NCI-H187 (cell line): Measurements from ENCODE around the gene DENND1A.

Experiments
- DNase-seq, 2 experiments: peaks; one replicate each; lab custom pipeline; 2025; lab: John Stamatoyannopoulos, UW

DENND1A gene

DNA sequence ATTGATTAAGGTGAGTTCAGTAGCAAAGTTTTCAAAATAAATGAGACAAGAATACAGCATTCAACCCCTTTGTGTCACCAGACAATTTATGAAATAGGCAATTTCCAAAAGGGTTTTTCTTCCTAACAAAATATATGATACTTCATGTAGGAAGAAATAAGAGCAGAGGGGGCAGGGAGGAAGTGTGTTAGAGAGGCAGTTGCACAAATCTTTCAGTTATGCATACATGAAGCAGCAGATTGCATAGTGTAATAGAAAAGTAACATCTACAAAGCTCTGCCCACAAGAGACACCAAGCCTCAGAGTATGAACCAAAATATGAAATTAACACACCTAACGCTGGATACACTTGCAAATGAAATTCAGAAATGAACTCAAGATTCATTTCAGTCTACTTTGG is 157.0 kb downstream of the DENND1A start:
- no peak for DNase-seq

DNA sequence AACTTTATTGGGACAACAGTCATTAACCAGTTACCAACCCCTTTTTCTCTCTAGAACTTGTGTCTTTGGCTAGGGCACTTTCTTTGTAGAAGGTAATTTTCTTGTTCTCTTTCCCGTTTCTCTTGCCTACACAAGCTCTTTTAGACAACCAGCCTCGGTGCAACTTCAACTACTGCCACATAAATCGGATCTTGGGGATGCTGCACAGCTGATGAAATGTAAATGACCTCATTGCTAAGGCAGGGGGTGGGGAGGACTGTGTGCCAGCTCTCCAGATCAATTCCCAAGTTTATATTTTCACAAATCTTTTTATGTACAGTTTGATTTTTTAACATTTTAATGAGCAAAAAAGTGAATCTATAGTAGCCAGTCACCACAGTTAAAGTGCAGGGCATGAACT is 157.6 kb downstream of the DENND1A start:
- DNase-seq = no peak

GRCh38 chr9:123771690-123772089 is 158.2 kb downstream of the DENND1A start:
- no peak for DNase-seq

DNA sequence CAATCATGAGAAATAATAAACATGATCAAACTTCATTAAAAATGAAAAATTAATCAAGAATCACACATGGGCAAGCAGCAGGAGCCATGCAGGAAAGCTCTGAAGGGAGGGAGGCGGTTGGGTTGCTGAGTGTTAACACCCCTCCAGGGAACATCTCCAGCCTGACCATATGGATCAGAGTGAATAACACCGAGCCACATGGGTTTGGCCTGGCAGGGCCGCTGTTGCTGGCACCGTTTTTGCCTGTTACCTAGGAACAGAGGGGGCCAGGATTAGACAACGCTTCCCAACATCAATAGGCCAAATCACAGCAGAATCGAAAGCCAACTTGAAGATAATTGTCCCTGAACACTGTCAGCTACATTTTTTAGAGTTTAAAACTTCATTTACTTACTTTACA is 160.2 kb downstream of the DENND1A start:
- no peak for DNase-seq

DNA sequence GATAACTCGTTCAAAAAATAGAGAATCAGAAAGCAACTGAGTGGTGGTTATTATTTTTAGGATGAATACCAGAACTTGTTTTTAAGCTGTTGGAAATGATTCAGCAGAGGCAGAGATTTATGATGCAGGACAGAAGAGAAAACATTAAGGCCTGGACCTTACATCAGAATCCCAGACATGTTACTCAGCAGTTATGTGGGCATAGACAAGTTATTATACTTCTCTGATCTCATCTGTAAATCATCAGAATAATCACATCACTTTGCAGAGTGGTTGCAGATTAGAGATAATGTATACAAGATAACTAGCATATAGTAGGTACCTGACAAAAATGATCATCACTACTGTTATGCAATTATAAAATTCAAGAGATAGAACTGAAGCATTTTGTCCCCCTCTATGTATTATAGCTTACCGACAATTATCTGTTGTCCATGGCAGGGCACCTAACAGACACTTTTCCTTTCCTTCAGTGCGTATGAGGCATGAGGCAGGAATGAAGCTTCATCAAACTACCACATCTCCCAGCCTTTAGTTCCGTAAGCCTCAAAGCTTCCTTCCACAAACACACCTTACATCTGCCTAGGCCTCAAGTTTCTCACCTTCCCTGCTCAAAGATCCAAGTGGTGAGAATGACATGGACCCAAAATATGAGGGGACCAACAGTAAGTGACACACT is 165.9 kb downstream of the DENND1A start:
- DNase-seq = no peak

DNA sequence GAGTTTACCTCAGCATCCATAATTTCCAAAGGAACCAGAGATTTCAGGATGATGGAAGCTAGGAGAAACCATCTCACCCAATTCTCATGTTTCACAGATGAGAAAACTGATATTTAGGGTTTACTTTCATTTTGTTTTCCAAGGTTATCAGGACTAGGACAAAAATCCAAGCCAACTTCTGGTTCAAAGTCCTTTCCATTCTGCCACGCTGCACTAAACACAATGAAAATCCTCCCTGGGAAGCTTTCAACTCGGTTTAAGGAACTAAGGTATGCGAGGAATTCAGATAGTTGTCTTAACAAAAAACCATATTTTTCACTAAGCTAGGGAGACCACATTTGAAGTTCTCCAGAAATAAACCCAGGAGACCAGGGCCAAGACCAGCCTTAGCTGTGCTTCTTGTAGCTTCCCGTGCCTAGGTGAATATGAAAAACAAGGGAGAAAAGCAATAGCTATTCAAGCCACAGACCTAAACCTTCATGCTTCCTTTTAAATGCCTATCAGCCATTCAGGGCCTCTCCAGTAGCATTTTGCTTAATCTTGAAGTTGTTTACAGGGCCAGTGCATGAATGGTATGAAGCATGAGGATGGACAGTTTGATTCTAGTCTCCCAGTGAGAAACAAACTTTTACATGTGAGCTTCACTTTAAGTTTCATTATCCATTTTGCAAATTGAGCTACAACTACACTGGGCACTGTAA is 167.9 kb downstream of the DENND1A start:
- DNase-seq = no peak

- no peak for DNase-seq
Measured at GRCh38 chr9:123757960-123758359, 172.0 kb downstream of the DENND1A start.

DNA sequence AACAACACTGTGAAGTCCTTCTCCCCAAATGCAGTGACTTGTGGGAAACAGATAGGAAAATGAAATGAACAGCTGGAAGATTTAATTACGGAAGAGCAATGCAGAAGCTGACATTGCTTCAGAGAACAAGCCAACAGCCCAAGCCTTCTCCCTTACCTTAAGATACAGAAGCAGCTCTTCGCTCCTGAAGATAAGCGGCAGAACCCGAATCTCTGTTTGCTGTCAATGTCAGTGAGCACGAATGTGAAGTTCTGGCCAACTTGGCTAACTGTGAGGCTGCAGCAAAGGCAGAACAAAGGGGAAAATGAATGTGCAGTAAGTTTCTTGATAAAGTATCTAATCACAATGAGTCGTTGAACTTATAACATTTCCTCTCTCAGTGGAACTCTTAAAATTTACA is 172.4 kb downstream of the DENND1A start:
- DNase-seq = no peak

DNA sequence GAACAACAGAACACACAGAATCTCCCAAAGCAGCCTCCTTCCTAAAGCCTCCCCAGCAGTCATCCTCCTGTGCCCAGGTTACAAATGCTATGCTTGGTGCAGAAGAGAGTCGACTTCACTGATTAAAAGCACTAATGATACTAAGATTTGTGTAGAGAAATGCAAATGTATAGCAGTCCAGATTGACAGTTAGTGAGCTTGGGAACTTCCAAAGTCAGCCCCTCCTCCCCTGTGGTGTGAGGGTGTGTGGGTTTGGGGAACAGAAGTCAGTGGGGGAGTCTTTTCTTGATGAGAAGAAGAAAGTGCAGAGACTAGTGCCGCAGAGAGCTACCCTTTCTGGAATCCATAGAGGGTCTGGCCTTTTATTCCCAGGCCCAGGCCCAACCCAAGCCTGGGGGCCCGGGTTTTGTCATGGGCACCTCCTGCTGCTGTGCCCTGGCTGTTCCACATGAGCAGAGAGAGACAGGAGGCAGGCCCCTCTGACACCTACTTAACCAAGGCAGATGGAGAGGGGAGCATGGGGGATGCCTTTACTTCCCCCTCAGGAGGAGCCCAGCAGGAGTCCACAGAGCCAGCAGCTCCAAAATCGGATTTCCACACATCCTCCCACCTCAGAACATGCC is 173.3 kb downstream of the DENND1A start:
- DNase-seq = no peak

DNA sequence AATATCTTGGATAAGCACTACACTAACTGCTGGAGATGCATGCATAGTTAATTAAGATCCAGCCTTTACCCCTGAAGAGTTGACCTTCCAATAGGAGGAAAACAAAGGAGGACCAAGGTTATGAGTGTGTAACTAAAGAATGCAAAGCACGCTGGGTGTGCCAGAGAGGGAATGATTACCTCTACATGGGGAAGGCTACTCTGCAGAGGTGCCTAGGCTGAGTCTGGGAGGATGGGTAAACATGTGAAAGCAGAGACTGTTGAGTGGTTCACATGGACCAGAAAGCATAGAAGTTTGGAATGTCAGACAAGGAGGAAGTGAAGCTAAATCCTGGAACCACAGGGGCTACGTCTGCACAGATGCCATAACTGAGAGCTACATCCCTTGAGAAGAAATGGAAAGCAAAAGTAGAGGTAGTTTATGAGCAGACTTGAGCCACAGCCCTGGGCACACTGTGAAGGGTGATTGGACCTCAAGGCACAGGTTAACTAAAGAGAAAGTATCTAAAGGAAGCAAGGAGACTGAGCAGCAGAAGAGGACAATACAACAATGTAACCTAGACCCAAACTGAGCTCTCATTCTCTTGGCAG is 176.2 kb downstream of the DENND1A start:
- no peak for DNase-seq

- no peak for DNase-seq
Measured at GRCh38 chr9:123753016-123753415, 176.9 kb downstream of the DENND1A start.

- DNase-seq = no peak
Measured at GRCh38 chr9:123749580-123750202, 180.2 kb downstream of the DENND1A start.

- no peak for DNase-seq
Measured at GRCh38 chr9:123746765-123747164, 183.2 kb downstream of the DENND1A start.

DNA sequence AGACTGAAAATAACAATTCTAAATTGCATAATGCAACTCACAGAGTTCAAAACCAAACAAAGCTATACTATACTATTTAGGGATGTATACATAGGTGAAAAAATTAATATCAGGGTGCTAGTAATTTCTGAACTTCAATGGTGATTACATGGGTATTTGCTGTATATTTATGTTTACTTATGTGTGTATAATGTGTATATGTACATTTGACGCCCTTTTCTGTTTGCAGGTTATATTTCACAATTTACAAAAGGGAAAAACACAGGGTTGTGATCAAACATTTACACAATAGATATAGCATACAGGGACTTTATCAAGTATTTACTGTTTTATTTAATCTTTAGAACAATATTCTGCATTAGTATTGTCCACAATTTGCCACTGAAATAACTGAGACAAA is 184.0 kb downstream of the DENND1A start:
- no peak for DNase-seq

- DNase-seq = no peak
Measured at GRCh38 chr9:123745451-123745850, 184.5 kb downstream of the DENND1A start.

GRCh38 chr9:123743737-123744136 is 186.2 kb downstream of the DENND1A start:
- DNase-seq = no peak

DNA sequence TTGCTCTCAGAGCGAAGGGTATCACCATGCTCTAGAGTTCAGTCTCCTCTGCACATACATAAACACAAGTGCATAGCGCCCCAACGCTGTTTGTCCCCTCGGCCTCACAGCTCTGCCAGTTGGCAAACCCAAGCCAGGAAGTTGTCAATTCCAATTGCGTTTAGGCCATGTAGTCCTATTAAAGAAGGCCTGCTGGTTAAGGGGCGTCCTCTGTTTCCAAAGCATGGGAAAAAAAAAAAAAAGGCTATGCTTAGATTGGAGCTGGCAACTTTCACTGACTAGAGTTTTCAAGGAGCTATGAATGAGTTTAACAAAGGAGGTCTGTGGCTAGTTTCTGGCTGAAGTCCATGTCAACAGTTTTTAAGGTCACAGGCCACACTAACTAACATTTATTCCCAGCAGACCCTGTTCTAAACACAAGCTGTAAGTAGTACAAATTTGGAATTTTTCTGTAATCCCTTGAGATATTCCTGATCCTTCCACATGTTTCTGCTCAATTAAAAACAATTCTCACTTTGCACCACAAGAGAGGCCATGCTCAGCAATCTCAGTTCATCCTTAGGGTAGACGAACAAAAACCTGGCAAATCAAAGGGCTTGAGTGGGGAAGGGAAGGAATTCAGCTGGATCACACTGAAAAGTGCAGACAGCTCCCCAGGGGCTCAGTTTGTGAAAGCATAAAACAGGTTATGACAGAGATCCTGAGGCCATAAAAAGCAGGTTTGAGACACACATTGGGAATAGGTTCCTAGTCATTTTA is 187.7 kb downstream of the DENND1A start:
- DNase-seq = no peak

DNA sequence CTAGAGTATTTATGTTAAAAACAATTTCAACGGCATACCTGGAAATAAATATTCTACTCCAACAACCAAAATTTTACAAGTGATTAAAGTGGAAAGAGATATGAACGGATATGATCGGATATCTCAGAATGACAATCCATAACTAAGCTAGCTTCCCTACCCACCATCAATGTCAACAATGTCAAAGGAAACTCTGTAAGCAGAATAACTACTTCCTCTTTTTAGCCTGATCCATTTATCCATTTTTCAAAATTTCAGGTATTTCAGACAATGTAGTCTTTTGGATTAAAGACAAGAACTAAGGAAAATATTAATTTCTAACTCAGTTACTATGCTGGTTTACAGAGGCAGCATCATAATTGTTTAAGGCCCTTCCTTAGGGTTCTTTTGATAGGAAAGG is 188.7 kb downstream of the DENND1A start:
- no peak for DNase-seq

GRCh38 chr9:123739902-123740301 is 190.0 kb downstream of the DENND1A start:
- DNase-seq = no peak

DNA sequence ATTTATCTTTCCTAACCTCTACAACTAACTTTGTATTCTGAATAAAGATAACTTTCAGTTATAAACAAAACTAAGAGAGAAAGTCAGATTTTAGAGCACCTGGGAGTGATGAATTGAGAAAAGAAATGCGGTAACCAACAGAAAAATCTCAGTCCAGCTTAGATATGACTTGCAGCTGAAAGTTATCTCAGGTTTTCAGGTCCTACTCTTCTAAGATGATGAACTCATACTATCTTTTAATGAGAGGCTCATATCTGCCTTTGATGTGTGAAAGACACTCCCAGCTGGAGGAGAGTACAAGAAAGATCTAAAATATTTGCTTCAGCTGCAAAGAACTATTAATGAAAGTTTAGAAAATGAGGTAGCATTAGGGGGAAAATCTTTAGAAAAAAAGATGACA is 190.5 kb downstream of the DENND1A start:
- DNase-seq = no peak

GRCh38 chr9:123738648-123739047 is 191.3 kb downstream of the DENND1A start:
- no peak for DNase-seq

GRCh38 chr9:123735376-123735775 is 194.6 kb downstream of the DENND1A start:
- DNase-seq = no peak
